Stimulated activated CD8-positive, alpha-beta memory T cell treated with anti-CD3 and anti-CD28 coated beads, Interleukin-4, amount 100 ng/mL, for 4 hours (primary cell): ENCODE measurements around the gene SH2D3C.
"Not testable (repeated sequence)": the region's sequence is repeated elsewhere in the genome, so short reads cannot be mapped to it uniquely, and the experiment has no call there.

ENCODE experiments used
- DNase-seq, 2 donors: peaks; one replicate each; pipeline ENCODE4 v3.0.0-alpha.2; 2020; ENCODE audit warnings: low read depth in 2 of 2, low spot score in 1 of 2

SH2D3C gene

GRCh38 chr9:127785023-127785932 lies 6.8 kb upstream of the SH2D3C start:
- peak; percentile 77 to 81 for DNase-seq

- peak; percentile 42 to 59 for DNase-seq
Measured at GRCh38 chr9:127783111-127784008, 4.9 kb upstream of the SH2D3C start.

GRCh38 chr9:127781806-127782205 lies 3.3 kb upstream of the SH2D3C start:
- no peak for DNase-seq

GRCh38 chr9:127780909-127781308 lies 2.4 kb upstream of the SH2D3C start:
- DNase-seq: not testable (repeated sequence)

GRCh38 chr9:127780126-127780885 lies 1.8 kb upstream of the SH2D3C start:
- no peak for DNase-seq

GRCh38 chr9:127779136-127779981 lies 893 bp upstream of the SH2D3C start:
- DNase-seq: peak in 1 of 2 donors; percentile 55

- DNase-seq: no peak
Measured at GRCh38 chr9:127777368-127777980, 992 bp downstream of the SH2D3C start.

GRCh38 chr9:127776924-127777289 lies 1.6 kb downstream of the SH2D3C start:
- DNase-seq: no peak

- peak; percentile 54 to 61 for DNase-seq
Measured at GRCh38 chr9:127776195-127776923, 2.1 kb downstream of the SH2D3C start.

- no peak for DNase-seq
Measured at GRCh38 chr9:127773981-127774380, 4.5 kb downstream of the SH2D3C start.

GRCh38 chr9:127773272-127773671 lies 5.2 kb downstream of the SH2D3C start:
- no peak for DNase-seq

- no peak for DNase-seq
Measured at GRCh38 chr9:127772603-127773002, 5.9 kb downstream of the SH2D3C start.

GRCh38 chr9:127771570-127772189 lies 6.8 kb downstream of the SH2D3C start:
- no peak for DNase-seq

GRCh38 chr9:127770905-127771569 lies 7.4 kb downstream of the SH2D3C start:
- DNase-seq: peak; percentile 84 to 93

- DNase-seq: no peak
Measured at GRCh38 chr9:127770583-127770904, 7.9 kb downstream of the SH2D3C start.

- no peak for DNase-seq
Measured at GRCh38 chr9:127769929-127770582, 8.4 kb downstream of the SH2D3C start.

- DNase-seq: no peak
Measured at GRCh38 chr9:127769101-127769500, 9.4 kb downstream of the SH2D3C start.

GRCh38 chr9:127768698-127769097 lies 9.8 kb downstream of the SH2D3C start:
- DNase-seq: no peak
